Astrocyte (in vitro differentiated cells and primary cell): ENCODE measurements around the gene AKAP9. TPM values are rescaled to one million over a fixed set of nuclear protein-coding genes. Genes with fewer than 3 reads are reported as not detected.

Experiments used
- DNase-seq: peaks from one replicate; pipeline ENCODE4 v3.0.0-alpha.2; 2010; ENCODE audit warnings: low read depth
- FAIRE-seq: peaks from 2 replicates; lab custom pipeline; 2011; peaks lifted over from hg19 to GRCh38; lab: Jason Lieb, UNC
- H2AFZ ChIP-seq: 2 replicates; pipeline ENCODE4 v1.6.0; 2012; ENCODE audit warnings: low read depth, low read length, inconsistent platforms
- H3K27ac ChIP-seq: 2 replicates; pipeline ENCODE4 v1.5.1; 2011; ENCODE audit warnings: low read depth, low read length, inconsistent platforms
- H3K27me3 ChIP-seq: 2 replicates; pipeline ENCODE4 v1.6.0; 2011; ENCODE audit warnings: low read length, inconsistent platforms; ENCODE audit not compliant: insufficient read depth
- H3K36me3 ChIP-seq: 2 replicates; pipeline ENCODE4 v1.5.1; 2011; ENCODE audit warnings: low read length, inconsistent platforms; ENCODE audit not compliant: insufficient read depth
- H3K4me1 ChIP-seq: 2 replicates; pipeline ENCODE4 v1.5.1; 2011; ENCODE audit warnings: low read length, inconsistent platforms; ENCODE audit not compliant: insufficient read depth
- H3K4me2 ChIP-seq: 2 replicates; pipeline ENCODE4 v1.6.0; 2012; ENCODE audit warnings: low read length, inconsistent platforms
- H3K4me3 ChIP-seq: 2 replicates; pipeline ENCODE4 v1.5.1; 2011; ENCODE audit warnings: low read depth, mild to moderate bottlenecking, low read length, inconsistent platforms; ENCODE audit not compliant: insufficient read depth
- H3K79me2 ChIP-seq: 2 replicates; pipeline ENCODE4 v1.6.0; 2012; ENCODE audit warnings: mild to moderate bottlenecking, low read length, inconsistent platforms; ENCODE audit not compliant: insufficient read depth
- H3K9ac ChIP-seq: 2 replicates; pipeline ENCODE4 v1.6.0; 2012; ENCODE audit warnings: mild to moderate bottlenecking, low read length, inconsistent platforms
- H3K9me3 ChIP-seq: 2 replicates; pipeline ENCODE4 v1.5.1; 2012; ENCODE audit warnings: low read depth, mild to moderate bottlenecking, low read length, inconsistent platforms; ENCODE audit not compliant: insufficient read depth
- H4K20me1 ChIP-seq: 2 replicates; pipeline ENCODE4 v1.6.0; 2012; ENCODE audit warnings: low read length, inconsistent platforms; ENCODE audit not compliant: insufficient read depth
- H3K27ac Mint-ChIP-seq: one replicate; pipeline ENCODE4 v1.8.0; 2021; ENCODE audit warnings: mild to moderate bottlenecking, mixed read lengths; ENCODE audit not compliant: unreplicated experiment
- H3K27me3 Mint-ChIP-seq: one replicate; pipeline ENCODE4 v1.8.0; 2021; ENCODE audit warnings: low read depth, mixed read lengths; ENCODE audit not compliant: unreplicated experiment
- H3K36me3 Mint-ChIP-seq: one replicate; pipeline ENCODE4 v1.8.0; 2021; ENCODE audit warnings: low read depth, mixed read lengths; ENCODE audit not compliant: unreplicated experiment
- H3K4me1 Mint-ChIP-seq: one replicate; pipeline ENCODE4 v1.8.0; 2021; ENCODE audit warnings: low read depth, mixed read lengths; ENCODE audit not compliant: unreplicated experiment
- H3K4me3 Mint-ChIP-seq: one replicate; pipeline ENCODE4 v1.8.0; 2021; ENCODE audit warnings: mild to moderate bottlenecking, moderate library complexity, mixed read lengths; ENCODE audit not compliant: unreplicated experiment
- H3K9me3 Mint-ChIP-seq: one replicate; pipeline ENCODE4 v1.8.0; 2021; ENCODE audit warnings: mild to moderate bottlenecking, mixed read lengths; ENCODE audit not compliant: unreplicated experiment
- CTCF ChIP-seq: IDR thresholded peaks from 2 replicates; pipeline ENCODE4 v1.5.1; 2011; ENCODE audit warnings: low read depth, mild to moderate bottlenecking, inconsistent platforms, low read length, moderate library complexity; ENCODE audit not compliant: insufficient read depth
- EZH2 ChIP-seq: IDR thresholded peaks from 2 replicates; pipeline ENCODE4 v1.6.1; 2012; ENCODE audit warnings: mild to moderate bottlenecking, low read length, inconsistent platforms; ENCODE audit not compliant: insufficient read depth
- total RNA-seq: library from RNA; stranded (reverse); gene quantifications from 2 replicates; pipeline ENCODE4 v1.2.1, GENCODE V29; 2021

Gene AKAP9
- total RNA-seq, 1 donor from 2014 or later, result 55.6 TPM

GRCh38 chr7:92119213-92119759 is 178.6 kb downstream of the AKAP9 start:
- TF ChIP-seq CTCF, result no peak
- TF ChIP-seq EZH2, result no peak
- Histone ChIP-seq H3K4me2 (no peak overlapping the region), H3K9ac (no peak overlapping the region), H3K4me1 (no peaks in the 10 kb centered on the region), H4K20me1 (peaks cover 21% of the 10 kb centered on the region), H3K36me3 (peaks cover 36% of the 10 kb centered on the region), H3K27ac (no peak overlapping the region), H3K79me2 (peaks cover 37% of the 10 kb centered on the region), H3K4me3 (no peak overlapping the region), H3K27me3 (no peaks in the 10 kb centered on the region), H3K9me3 (no peaks in the 10 kb centered on the region), H2AFZ (no peak overlapping the region)
- Mint-ChIP-seq H3K4me3 (no peak overlapping the region), H3K9me3 (no peaks in the 10 kb centered on the region), H3K36me3 (peaks cover 18% of the 10 kb centered on the region), H3K4me1 (no peaks in the 10 kb centered on the region), H3K27ac (no peak overlapping the region), H3K27me3 (no peaks in the 10 kb centered on the region)
- FAIRE-seq, result no peak
- no peak for DNase-seq

GRCh38 chr7:92121681-92122080 is 181.0 kb downstream of the AKAP9 start:
- Histone ChIP-seq H3K36me3 (peaks cover 38% of the 10 kb centered on the region), H3K4me2 (no peak overlapping the region), H4K20me1 (peaks cover 21% of the 10 kb centered on the region), H3K27ac (no peak overlapping the region), H3K9me3 (no peaks in the 10 kb centered on the region), H2AFZ (no peak overlapping the region), H3K9ac (no peak overlapping the region), H3K4me1 (no peaks in the 10 kb centered on the region), H3K27me3 (no peaks in the 10 kb centered on the region), H3K79me2 (peaks cover 37% of the 10 kb centered on the region), H3K4me3 (no peak overlapping the region)
- H3K27ac Mint-ChIP-seq, result no peak overlapping the region
- peaks cover 21% of the 10 kb centered on the region for H3K36me3 Mint-ChIP-seq
- FAIRE-seq, result no peak
- DNase-seq, result no peak
- H3K27me3 Mint-ChIP-seq, result no peaks in the 10 kb centered on the region
- no peak overlapping the region for H3K4me3 Mint-ChIP-seq
- H3K9me3 Mint-ChIP-seq, result no peaks in the 10 kb centered on the region
- TF ChIP-seq EZH2 (no peak), CTCF (no peak)
- H3K4me1 Mint-ChIP-seq, result no peaks in the 10 kb centered on the region

- Histone ChIP-seq H3K79me2 (peaks cover 49% of the 10 kb centered on the region), H3K4me1 (no peaks in the 10 kb centered on the region), H3K4me3 (no peak overlapping the region), H3K9me3 (no peaks in the 10 kb centered on the region), H3K27ac (no peak overlapping the region), H3K9ac (no peak overlapping the region), H4K20me1 (peaks cover 34% of the 10 kb centered on the region), H2AFZ (no peak overlapping the region), H3K27me3 (no peaks in the 10 kb centered on the region), H3K36me3 (peaks cover 17% of the 10 kb centered on the region), H3K4me2 (no peak overlapping the region)
- H3K4me1 Mint-ChIP-seq, result peaks cover 11% of the 10 kb centered on the region
- H3K27me3 Mint-ChIP-seq, result no peaks in the 10 kb centered on the region
- peaks cover 9% of the 10 kb centered on the region for H3K36me3 Mint-ChIP-seq
- DNase-seq (no peak), FAIRE-seq (no peak)
- H3K9me3 Mint-ChIP-seq, result no peaks in the 10 kb centered on the region
- no peak overlapping the region for H3K27ac Mint-ChIP-seq
- no peak overlapping the region for H3K4me3 Mint-ChIP-seq
- no peak for TF ChIP-seq CTCF
- no peak for TF ChIP-seq EZH2
Observed at GRCh38 chr7:92131093-92131492, 190.4 kb downstream of the AKAP9 start.
